ENCODE data around the gene HPCAL4. TPM values are rescaled to one million over a fixed set of nuclear protein-coding genes. Genes with fewer than 3 reads are reported as not detected.

The HPCAL4 gene
- total RNA-seq, 1 donor from 2014 or later = not detected

Other genes with a start within 250 kb of the HPCAL4 start
- gene BMP8A, start 199.8 kb downstream of the HPCAL4 start, total RNA-seq = 0.23 TPM
- gene PABPC4, start 114.6 kb downstream of the HPCAL4 start, total RNA-seq = 360 TPM
- gene HEYL, start 51.8 kb downstream of the HPCAL4 start, total RNA-seq = 8.2 TPM
- gene NT5C1A, start 19.3 kb downstream of the HPCAL4 start, total RNA-seq = not detected
- gene PPIE, start 47.4 kb upstream of the HPCAL4 start, total RNA-seq = 62.4 TPM
- 1.1 TPM for gene OXCT2, start 79.9 kb upstream of the HPCAL4 start, total RNA-seq
- 3.7 TPM for gene BMP8B, start 97.4 kb upstream of the HPCAL4 start, total RNA-seq
- gene TRIT1, start 192.1 kb upstream of the HPCAL4 start, total RNA-seq = 54.0 TPM
- 84.3 TPM for gene MYCL, start 210.5 kb upstream of the HPCAL4 start, total RNA-seq